ENCODE measurements around the gene GRIP1.

The GRIP1 gene

DNA sequence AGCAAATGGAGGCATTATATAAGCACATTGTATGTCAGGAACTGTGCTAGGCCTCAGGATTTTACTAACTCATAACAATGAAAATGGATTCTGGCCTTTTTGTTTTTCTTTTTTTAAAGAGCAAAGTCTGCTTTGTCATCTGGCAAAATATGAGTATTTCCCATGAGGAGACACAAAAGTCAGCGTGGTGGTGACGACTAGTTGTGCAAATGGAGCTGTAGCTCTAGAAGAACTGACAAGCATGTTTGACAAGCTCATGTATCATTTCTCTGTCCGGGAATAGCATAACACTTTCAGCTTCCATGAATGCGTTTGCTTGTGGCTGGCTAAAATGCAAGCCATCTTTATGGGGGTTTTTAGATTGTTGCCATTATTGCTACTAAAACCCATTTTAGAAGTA is 248.8 kb downstream of the GRIP1 start:
- no peak for DNase-seq

DNA sequence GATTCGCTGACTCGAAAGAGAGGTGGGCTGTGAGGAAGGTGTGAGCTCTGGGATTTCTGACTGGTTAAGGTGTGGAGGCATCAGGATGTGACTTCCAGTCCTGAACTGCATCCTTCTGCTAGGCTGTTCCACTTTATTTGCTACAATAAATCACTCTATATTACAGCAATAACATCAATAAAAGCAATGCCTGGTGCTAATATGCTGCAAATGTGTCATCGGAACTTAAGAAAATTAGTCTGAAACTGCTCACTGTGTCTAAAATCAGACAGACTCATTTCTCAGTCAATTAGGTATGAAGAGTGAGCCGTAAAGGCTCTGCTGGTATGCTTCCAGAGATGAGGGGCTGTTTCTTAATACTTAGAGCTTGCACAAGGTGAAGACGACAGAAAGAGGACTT is 250.0 kb downstream of the GRIP1 start:
- no peak for DNase-seq

DNA sequence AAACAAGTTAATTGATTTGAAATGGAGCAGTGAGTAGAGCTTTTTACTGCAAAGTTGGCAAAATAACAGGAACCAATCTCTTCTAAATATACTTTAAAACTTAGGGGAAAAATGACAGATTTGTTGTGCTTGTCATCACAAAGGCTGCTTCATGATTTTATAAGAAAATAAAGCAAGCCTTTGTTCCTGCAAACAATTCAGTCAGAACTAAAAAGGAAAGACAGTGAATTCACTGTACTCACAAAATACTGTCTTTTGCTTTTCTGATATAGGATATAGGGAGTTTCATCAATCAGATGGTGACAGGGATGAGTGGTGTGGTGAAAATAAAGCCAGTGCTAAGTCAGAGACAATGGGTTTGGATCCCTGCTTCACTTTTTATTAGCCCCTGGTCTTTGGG is 250.6 kb downstream of the GRIP1 start:
- DNase-seq: no peak

DNA sequence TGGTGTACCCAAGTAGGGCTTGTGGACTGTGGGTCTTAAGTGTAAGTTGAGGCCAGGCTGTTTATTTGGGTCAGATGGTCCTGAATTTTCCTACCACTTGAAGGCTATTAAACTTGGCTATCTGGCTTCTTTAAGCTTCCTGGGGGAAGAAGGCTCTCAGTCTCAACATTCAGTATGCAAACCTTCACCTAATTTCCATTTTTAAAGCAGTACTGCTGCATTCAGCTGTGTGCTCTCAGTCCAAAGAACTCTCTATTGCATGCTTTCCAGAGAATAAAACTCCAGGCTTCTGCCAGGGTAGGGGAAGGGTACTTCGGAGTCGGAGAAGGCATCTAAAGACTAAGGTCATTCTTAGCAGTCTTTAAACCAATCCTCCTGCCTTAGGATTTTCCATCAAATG is 252.2 kb downstream of the GRIP1 start:
- no peak for DNase-seq

DNA sequence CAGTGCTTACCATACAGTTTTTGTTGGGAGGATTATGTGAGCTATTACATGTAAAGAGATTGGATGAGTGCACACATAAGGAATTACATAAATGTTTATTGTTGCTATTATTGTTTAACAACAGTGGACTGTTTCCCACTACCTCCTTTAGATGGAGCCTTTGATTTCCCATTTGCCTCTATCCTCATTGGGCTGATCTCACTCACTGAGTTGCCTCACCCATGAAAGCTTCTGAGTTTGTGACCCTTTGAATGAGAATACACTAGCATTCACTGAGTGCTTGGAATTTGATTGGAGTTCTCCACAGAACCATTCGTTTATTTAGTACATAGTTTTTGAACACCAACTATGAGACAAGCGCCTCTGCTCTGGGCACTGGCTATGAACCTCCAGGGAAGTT is 255.6 kb downstream of the GRIP1 start:
- no peak for DNase-seq

DNA sequence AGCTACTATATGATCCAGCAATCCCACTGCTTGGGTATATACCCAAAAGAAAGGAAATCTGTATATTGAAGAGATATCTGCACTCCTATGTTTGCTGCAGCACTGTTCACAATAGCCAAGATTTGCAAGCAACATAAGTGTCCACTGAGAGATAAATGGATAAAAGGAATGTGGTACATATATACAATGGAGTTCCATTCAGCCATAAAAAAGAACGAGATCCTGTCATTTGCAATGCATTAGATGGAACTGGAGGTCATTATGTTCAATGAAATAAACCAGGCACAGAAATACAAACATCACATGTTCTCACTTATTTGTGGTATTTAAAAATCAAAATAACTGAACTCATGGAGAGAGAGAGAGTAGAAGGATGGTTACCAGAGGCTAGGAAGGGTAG is 260.0 kb downstream of the GRIP1 start:
- DNase-seq: no peak

DNA sequence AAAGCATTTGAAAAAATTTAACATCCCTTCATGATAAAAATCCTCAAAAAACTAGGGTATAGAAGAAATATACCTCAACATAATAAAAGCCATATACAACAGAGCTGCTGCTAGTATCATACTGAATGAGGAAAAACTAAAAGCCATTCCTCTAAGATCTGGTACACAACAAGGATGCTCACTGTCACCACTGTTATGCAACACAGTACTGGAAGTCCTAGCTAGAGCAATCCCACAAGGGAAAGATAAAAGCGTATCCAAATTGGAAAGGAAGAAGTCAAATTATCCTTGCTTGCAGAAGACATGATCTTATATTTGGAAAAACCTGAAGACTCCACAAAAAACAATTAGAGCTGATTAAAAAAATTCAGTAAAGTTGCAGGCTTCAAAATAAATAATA is 261.7 kb downstream of the GRIP1 start:
- no peak for DNase-seq

DNA sequence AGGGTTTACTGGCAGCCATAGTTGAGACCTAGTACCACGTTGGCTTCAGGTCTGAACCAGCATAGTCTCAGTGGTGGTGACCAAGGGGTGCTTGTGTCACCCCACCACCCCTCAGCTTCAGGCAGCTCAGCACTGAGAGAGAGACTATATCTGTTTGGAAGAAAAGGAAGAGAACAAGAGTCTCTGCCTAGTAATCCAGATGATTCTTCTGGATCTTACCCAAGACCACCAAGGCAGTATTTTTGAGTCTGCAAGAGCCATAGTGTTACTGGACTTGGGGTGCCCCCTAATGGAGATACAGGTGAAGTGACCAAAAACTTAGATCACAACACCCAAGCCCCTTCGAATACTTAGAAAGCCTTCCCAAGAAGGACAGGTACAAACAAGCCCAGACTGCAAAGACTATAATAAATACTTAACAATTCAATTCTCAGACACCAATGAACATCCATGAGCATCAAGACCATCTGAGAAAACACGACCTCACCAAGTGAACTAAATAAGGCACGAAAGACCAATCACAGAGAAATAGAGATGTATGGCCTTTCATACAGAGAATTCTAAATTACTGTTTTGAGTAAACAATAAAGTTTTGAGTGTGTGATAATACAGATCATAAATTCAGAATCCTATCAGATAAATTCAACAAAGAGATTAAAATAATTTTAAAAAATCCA is 269.5 kb downstream of the GRIP1 start:
- DNase-seq: no peak

DNA sequence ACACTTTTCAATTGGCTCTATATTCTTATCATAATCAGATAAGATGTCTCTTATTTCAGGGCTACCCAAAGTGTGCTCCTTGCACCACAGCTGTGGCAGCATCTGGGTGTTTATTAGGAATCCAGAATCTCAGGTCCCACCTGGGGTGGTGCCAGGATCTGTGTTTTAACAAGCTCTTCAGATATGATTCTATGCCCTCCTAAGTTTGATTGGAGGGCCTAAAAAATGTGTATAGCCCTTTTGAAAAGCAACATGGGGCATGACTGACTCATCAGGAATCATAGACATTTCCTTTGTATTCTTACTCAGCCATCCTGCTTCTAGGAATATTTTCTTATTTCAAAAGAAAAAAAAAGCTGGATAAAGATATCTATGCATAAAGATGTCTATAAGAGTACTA is 273.5 kb downstream of the GRIP1 start:
- no peak for DNase-seq

DNA sequence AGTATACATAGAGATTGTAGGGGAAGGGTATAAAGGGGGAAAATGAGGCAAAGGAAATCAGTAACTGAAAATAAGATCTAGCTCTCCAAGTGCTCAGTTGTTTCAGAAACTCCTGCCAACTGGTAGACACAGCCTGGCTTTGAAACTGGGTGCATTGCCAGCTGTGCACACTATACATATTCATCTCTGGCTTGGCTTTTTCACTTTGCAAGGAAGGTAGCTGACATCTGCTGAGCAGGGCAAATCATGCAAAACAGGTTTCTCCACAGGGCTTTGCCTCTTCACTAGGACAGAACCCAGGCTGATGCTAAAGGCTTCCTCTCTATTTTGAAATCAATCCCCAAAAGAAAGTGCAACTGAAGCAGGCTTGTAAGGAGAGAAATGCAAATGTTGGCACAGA is 275.1 kb downstream of the GRIP1 start:
- DNase-seq: no peak

DNA sequence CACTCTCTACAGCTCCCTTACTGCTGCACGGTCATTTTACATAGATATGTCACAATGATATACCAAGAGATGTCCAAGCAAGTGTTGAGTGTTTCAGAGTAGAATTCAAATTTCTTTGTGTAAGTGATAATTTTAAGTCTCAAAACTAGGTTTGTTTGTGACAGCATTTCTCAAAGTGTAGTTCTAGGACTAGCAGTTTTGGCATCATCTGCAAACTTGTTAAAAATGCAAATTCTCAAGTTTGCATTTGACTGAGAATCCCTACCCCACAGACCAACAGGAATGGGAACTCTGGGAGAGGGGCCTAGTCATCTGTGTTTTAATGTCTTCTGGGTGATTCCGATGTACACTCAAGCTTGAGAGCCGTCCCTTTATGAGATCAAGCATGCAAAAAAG is 279.0 kb downstream of the GRIP1 start:
- no peak for DNase-seq

DNA sequence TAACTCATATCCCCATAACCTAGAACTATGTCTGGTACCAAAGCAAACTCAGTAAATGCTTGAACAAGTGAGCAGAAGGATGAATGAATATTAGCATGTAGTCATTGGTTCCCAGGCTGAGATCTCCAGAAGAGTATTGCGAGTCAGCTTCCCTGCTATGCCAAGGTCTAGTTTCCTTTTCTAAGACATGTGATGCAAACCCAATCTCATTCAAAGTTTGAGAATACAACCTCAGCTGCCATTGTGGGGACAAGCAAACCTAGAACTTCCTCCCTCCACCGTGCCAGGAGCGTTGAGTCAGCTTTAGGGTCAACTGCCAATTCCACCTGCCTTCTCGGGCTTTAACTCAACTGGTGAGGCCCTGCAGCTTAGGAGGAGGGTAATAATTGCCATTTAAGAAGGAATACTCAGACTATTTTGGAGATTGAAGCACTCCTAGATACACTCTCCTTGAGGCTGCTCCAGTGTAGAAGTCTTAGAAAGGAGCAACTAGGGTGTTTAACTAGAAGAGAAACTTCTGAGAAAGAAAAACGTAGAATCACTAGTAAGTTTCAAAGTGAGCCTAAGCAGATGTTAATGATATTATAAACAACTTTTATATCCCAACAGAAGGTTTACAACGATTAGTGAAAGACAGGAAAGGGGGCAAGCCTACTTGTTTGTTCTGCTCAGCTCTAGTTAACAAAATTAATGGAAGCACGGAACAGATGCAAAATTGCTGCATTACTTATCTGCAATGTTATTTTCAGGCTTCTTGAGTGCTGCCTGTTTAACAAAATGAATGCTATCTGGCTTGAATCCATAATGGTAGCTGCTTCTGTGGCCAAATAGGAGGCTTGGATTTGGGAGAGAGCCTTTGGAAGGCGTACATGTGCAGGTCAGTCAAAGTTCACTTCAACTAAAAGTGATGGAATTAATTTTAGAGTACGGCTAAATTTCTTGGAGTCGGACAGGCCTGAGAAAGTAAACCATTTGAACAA is 279.7 kb downstream of the GRIP1 start:
- DNase-seq: no peak

DNA sequence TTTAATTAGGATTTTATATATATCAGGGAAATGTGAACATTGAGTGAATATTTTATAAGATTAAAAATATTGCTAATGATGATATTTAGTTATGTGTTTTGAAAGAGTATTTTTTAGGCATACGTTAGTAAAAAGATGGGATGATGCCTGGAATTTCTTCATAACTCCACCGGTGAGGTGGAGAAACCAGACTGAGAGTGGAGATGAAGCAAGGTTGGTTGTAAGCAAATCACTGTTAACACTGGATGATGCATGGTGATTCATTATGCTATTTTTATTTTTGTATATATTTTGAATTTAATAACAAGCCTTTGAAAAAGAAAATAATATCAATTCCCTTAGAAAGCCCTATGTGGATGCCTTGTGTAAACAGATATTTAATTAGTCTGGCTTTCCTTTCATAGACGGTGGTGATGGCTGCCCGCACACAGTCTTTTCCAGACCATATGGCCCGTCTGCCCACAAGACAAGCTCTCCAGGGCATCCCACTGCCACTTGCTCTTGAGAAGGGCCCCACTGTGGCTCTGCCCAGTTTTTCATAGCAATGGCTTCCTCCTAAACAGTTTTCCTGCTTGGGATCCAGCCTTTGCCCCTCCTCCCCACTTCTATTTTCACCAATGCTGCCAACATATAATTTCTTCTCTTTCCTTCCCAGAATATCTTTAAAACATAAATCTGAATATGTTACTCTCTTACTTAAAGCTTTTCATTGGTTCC is 281.1 kb downstream of the GRIP1 start:
- no peak for DNase-seq

DNA sequence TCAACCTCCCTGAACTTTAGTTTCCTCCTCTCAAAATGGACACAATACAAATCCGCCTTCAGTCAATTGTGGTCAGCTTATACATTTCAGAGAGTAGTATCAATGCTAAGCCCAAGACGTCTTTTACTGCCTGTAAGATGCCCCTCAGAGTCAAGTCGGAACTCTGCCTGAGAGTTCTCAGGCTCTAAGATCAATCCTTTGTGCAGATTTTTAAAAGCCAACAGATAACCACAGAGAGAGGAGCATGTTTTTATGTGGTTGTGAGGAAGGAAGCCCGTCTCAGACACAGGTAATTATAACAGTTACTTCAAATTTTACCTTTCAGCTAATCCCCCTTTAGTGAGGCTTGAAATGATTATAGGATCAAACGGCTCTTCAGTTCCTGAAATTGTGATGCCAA is 285.0 kb downstream of the GRIP1 start:
- DNase-seq: no peak

DNA sequence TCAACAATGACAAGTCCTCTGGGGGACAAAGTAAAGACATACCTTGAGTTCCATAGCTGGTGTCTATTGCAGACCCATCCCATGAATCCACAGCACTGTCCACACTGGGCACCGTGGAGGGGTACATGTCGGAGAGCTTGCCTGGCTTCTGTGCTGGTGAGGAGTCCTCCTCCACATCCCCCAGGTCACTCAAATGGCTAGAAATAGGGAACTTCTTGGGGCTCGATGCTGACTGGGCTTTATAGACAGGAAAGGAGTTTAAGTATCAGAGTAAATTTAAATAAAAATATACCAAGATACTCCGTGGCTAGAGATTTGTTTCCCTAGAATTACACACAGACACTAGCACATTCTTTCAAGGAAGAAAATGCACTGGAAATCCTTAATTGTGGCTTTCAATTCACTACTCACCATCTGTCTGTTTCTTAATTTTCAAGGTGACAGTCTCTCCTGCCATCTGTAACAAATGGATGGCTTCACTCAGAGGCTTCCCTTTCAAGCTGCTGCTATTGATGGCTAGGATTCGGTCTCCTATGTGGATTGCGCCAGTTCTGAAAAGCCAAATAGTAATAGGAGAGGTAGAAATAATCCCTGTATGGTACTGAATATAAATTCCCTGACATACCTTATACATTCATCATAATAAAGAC is 286.5 kb downstream of the GRIP1 start:
- DNase-seq: no peak

DNA sequence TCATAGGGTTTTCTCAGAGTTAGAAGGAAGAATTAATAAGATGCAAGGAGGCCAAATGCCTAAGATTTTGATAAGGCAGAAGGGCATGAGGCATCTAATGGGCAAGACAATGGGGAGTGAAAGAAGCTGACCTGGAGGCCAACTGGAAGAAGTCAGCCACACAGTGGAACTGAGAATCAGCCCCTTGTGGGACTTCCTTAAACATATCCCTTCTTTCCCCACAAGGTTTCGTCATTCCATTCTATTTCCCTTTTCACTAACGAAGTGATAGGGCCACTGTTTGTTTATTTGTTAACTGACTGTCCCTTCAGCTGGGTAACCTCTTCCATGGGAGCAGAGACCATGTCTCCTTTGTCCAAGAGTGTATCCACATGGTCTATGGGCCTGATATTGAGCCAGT is 290.4 kb downstream of the GRIP1 start:
- no peak for DNase-seq

DNA sequence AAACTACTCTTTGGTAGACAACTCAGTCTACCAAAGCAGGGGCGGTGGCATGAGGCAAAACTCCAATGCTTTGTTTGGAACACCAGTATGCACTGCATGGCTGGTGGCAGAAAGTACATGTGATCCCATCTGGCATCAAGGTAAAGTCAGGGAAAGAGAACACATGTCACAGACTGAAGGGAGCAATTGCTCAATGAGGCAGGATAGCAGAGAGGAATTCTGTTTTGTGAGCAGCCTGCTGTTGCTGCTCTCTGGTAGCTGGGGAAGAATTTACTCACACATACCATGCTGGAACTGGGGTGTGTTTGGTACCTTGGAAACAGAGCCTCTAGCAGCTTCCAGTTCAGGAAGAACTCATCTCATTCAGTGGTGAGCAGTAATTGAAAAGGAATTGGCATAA is 291.8 kb downstream of the GRIP1 start:
- no peak for DNase-seq

DNA sequence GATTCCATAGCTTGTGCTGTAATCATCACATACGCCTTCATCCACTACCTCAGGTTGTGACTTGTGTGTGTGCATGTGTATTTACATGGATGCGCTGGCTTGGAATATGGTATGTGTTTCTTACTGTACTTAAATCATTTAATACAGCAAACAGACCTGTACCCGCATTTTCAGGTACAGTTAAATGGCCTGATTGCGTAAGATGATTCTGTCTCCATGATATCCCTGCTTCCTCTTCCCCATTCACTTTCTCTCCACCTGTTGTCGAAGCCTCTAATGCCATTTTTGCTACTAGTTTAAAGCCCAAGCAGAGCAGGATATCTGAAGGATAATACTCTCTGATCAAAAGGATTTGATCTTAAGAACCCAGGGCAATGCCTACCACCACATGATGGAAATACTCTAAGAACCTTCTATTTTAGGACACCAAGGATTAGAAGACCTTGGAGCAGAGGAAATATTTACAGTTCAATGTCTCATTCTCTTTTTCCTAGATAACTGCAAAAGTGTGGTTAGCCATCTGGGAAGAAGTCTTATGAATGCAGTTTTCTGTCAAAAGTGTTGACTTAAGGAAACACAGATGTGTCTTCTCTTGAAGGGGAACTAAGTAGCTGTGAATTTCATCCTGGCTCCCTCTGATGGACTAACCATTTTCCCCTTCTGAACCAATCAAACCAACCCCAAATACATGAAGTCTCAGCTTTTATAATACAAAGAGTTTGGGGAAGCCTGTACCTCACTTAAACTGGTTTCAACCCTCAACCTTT is 297.9 kb downstream of the GRIP1 start:
- no peak for DNase-seq

DNA sequence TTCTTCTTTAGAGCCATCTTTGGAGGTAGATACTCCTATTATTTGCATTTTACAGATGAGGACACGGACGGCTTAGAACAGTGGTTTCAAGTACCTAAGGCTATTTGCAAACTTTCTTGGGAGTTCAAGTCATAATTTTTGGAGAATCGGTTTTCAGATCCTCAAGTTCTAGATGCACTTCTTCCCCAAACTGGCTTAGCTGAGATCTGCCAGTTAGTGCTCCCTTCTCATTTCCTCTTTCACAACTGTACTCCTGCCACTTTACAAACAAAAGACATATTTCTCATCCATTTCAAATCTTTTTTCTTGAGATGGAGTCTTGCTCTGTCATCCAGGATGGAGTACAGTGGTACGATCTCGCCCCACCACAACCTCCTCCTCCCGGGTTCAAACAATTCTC is 299.3 kb downstream of the GRIP1 start:
- no peak for DNase-seq

DNA sequence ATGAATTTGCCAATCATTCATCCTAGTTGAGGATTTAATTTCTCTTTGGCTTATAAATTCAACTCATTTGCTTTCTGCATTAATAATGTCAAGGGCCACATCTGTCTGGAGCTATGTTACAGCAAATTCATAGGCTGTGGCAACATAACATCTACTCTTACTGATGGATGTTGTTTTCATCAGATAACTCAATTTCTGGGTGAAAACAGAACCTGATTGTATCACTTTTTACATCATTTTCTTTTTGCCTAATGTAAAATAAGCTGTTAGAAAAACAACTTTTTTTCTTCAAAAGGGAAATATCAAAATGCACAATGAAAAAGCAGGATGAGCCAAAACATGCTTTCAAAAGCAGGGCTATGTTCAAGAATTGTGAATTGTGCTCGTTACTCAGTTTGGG is 303.3 kb downstream of the GRIP1 start:
- no peak for DNase-seq

DNA sequence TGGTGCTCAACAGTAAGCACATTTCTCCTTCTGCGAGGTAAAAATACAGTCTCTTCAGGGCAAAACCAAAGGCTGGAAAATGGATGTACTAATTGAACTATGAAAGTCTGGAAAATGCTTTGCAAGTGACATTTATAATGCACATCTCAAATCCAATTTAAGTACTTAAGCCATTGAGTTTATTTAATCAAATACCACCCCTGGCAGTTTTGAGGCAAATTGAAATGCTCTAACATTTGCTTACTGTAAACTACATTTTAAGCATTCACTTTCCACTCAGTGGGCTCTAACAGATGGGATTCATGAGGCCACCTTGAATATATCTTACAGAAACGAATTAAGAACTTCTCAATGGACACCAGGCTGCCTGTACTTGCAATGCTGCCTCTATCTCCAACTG is 306.9 kb downstream of the GRIP1 start:
- DNase-seq: no peak

DNA sequence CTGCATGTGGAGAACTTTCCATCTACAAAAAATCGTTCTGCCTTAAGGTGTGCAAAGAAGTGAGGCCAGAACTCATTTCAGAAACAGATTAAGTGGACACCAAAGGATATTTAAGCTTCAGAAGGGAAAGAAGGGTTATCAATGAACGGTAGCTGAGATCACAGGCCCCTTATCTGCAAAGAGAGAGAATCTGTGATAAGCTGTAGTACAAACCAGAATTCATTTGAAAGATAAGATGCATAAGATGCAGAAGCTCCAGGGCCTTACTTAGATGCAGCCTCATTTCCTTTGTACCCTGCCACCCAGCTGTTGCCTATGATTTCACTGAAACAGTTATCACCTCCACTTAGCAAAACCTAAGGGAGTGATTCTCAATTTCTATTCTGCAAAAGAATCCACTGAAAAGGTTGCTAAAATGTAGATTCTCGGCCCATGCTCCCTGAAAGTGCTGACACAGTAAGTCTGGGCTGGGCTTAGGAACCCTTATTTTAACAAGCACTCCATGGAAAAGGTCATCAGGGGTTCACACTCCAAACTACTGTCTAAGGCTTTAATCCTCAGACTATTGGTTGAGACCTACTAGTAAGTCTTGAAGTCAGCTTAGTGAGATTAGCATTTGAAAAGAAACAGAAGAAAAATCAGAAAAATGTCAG is 311.7 kb downstream of the GRIP1 start:
- DNase-seq: no peak

Data from activated T-cell treated with anti-CD3 and anti-CD28 coated beads, Interleukin-2, amount 50 U/mL, for 1 hour (primary cell).